ENCODE results near the gene CHD2. TPM values are rescaled to one million over a fixed set of nuclear protein-coding genes. Genes with fewer than 3 reads are reported as not detected.

CHD2 gene
- total and polyA plus RNA-seq, 10 of the 15 experiments (the other 5 are each of a cell fraction or from before 2014, with no cell fraction given): 38.1 to 94.7 (median 63.3) TPM

GRCh38 chr15:92897620-92898019 lies 2.5 kb upstream of the CHD2 start:
- SMC1A ChIA-PET (ENCODE audit: uncharacterized antibody, unreplicated experiment): interaction anchor here (0.7 to 4.1 kb wide), 5 partner anchors 11 to 121 kb away, joined by 3 to 20 read pairs (median 3); no protein-coding TSS in a partner anchor

GRCh38 chr15:92898988-92899582 lies 1.0 kb upstream of the CHD2 start:
- H3K27ac ChIP-seq (ENCODE audit: control insufficient read depth, insufficient read depth): no peak overlapping the region
- no peak overlapping the region for H3K9ac ChIP-seq (ENCODE audit: control insufficient read depth, insufficient read depth, low read length)
- DNase-seq (ENCODE audit: low read depth, low spot score) (no peak), ATAC-seq (no peak), FAIRE-seq (no peak)
- 0 out of 2 replicates have a peak, but pooled peaks have one; percentile 44 for TF ChIP-seq HDGF (IDR thresholded peaks at IDR 0.05)
- no peak for TF ChIP-seq ATF7 (IDR thresholded peaks at IDR 0.05; ENCODE audit: low read depth)
- TF ChIP-seq EGR1 (IDR thresholded peaks at IDR 0.05; ENCODE audit: borderline replicate concordance in 1 of 2, low read depth in 2 of 2, low read length in 2 of 2): no peak
- ChIA-PET POLR2A (interaction anchor here (1.1 to 11.0 kb wide), 10 partner anchors 8 to 97 kb away, joined by 3 to 207 read pairs (median 11); no protein-coding TSS in a partner anchor), CTCF (interaction anchor here (0.7 to 2.7 kb wide), 11 partner anchors 9 to 877 kb away, joined by 3 to 19 read pairs (median 8); no protein-coding TSS in a partner anchor), SMC1A (ENCODE audit: uncharacterized antibody, unreplicated experiment) (interaction anchor here (0.9 to 11.2 kb wide), 11 partner anchors 9 to 101 kb away, joined by 3 to 252 read pairs (median 6); no protein-coding TSS in a partner anchor), RAD21 (ENCODE audit: unreplicated experiment) (interaction anchor here (0.7 to 6.9 kb wide), 12 partner anchors 9 to 102 kb away, joined by 3 to 100 read pairs (median 10); no protein-coding TSS in a partner anchor)
- H3K27me3 ChIP-seq (replicated peaks in 1 of 2; ENCODE audit: control insufficient read depth in 2 of 2, insufficient read depth in 2 of 2, low read length in 1 of 2): no peaks in the 10 kb centered on the region
- no peaks in the 10 kb centered on the region for H3K4me1 ChIP-seq (ENCODE audit: control insufficient read depth, insufficient read depth, low read length)
- BruUV-seq (replicated peaks): no TSS peak
- H3K36me3 ChIP-seq (ENCODE audit: control insufficient read depth in 2 of 2, insufficient read depth in 2 of 2, low read length in 1 of 2): peaks cover 0 to 8% of the 10 kb centered on the region in 2 experiments; a peak in 1 of 4 replicates
- H2AFZ ChIP-seq (ENCODE audit: control insufficient read depth, low read depth, low read length): no peak overlapping the region
- H3K9me3 ChIP-seq (replicated peaks; ENCODE audit: control insufficient read depth, insufficient read depth, low read length): no peaks in the 10 kb centered on the region; the same call in 1 of the 3 replicates
- 79% methylated on average over 5 of the region's 5 CpGs for WGBS (ENCODE audit: insufficient coverage, insufficient replicate concordance, low lambda C conversion rate, missing lambda C conversion rate)
- peaks cover 93% of the 10 kb centered on the region for H3K79me2 ChIP-seq (ENCODE audit: control insufficient read depth, insufficient read depth, low read length)
- H4K20me1 ChIP-seq (ENCODE audit: control insufficient read depth, insufficient read depth): no peaks in the 10 kb centered on the region
- in situ Hi-C loops (cut with MboI): no loop called here
- intact Hi-C loops (cut with micrococcal nuclease; ENCODE audit: unreplicated experiment): no loop called here
- peak overlapping the region; percentile 38; the same call in 1 of the 2 replicates for H3K4me3 ChIP-seq
- no peak overlapping the region for H3K4me2 ChIP-seq (ENCODE audit: control insufficient read depth, insufficient read depth)

More at GRCh38 chr15:92897620-92898019, 2.5 kb upstream of the CHD2 start:
- no peak for ATAC-seq
- ChIA-PET CTCF (interaction anchor here (1.0 kb wide), 1 partner anchor 11 kb away, joined by 3 read pairs; no protein-coding TSS in a partner anchor), RAD21 (ENCODE audit: unreplicated experiment) (interaction anchor here (0.6 to 3.4 kb wide), 5 partner anchors 10 to 93 kb away, joined by 3 to 9 read pairs (median 3); no protein-coding TSS in a partner anchor), POLR2A (interaction anchor here (0.7 to 2.0 kb wide), 8 partner anchors 15 to 92 kb away, joined by 3 to 5 read pairs (median 3); no protein-coding TSS in a partner anchor)
- Histone ChIP-seq H3K27ac (ENCODE audit: control insufficient read depth, insufficient read depth) (no peak overlapping the region), H2AFZ (ENCODE audit: control insufficient read depth, low read depth, low read length) (no peak overlapping the region), H3K9ac (ENCODE audit: control insufficient read depth, insufficient read depth, low read length) (no peak overlapping the region), H3K27me3 (replicated peaks in 1 of 2; ENCODE audit: control insufficient read depth in 2 of 2, insufficient read depth in 2 of 2, low read length in 1 of 2) (no peaks in the 10 kb centered on the region), H3K9me3 (replicated peaks; ENCODE audit: control insufficient read depth, insufficient read depth, low read length) (no peaks in the 10 kb centered on the region; the same call in none of the 3 replicates), H3K4me1 (ENCODE audit: control insufficient read depth, insufficient read depth, low read length) (no peaks in the 10 kb centered on the region), H3K79me2 (ENCODE audit: control insufficient read depth, insufficient read depth, low read length) (peaks cover 93% of the 10 kb centered on the region), H3K4me2 (ENCODE audit: control insufficient read depth, insufficient read depth) (no peak overlapping the region; the same call in 1 of the 2 replicates), H4K20me1 (ENCODE audit: control insufficient read depth, insufficient read depth) (no peaks in the 10 kb centered on the region), H3K4me3 (no peak overlapping the region), H3K36me3 (ENCODE audit: control insufficient read depth in 2 of 2, insufficient read depth in 2 of 2, low read length in 1 of 2) (peaks cover 2 to 13% of the 10 kb centered on the region in 2 experiments; a peak in 3 of 4 replicates)
- 100% methylated on average over 1 of the region's 1 CpG for WGBS (ENCODE audit: insufficient coverage, insufficient replicate concordance, low lambda C conversion rate, missing lambda C conversion rate)
- no TSS peak for BruUV-seq (replicated peaks)
- intact Hi-C loops (cut with micrococcal nuclease; ENCODE audit: unreplicated experiment): no loop called here
- in situ Hi-C loops (cut with MboI): no loop called here
- FAIRE-seq: no peak
- TF ChIP-seq JUNB (IDR thresholded peaks at IDR 0.05) (no peak), TBL1XR1 (IDR thresholded peaks at IDR 0.05; ENCODE audit: low read depth, low read length) (no peak), FOS (IDR thresholded peaks at IDR 0.05; ENCODE audit: borderline replicate concordance, extremely low read depth, insufficient read length) (no peak), NFIC (IDR thresholded peaks at IDR 0.05; ENCODE audit: low read depth, low read length) (no peak), RB1 (IDR thresholded peaks at IDR 0.05; ENCODE audit: borderline replicate concordance) (no peak), ZNF207 (IDR thresholded peaks at IDR 0.05; ENCODE audit: borderline replicate concordance) (no peak), IKZF2 (IDR thresholded peaks at IDR 0.05) (no peak), LARP7 (IDR thresholded peaks at IDR 0.05) (no peak)
- no peak for DNase-seq (ENCODE audit: low read depth, low spot score)

Data from GM12878 (cell line).